ENCODE measurements around the gene MORF4L2.
A peak's percentile ranks its signal among the peaks of the same experiment; 100 is the strongest.

The MORF4L2 gene

GRCh38 chrX:103686199-103687072 is at the start of gene MORF4L2:
MORF4L2 (minus strand) TSS chrX:103686699; CDS start chrX:103677027, 9,672 bp downstream.
- peak; percentile 79 to 84 for DNase-seq

- DNase-seq: no peak
Measured at GRCh38 chrX:103734125-103734760, 47.7 kb upstream of the MORF4L2 start.

- no peak for DNase-seq
Measured at GRCh38 chrX:103733017-103733416, 46.5 kb upstream of the MORF4L2 start.

GRCh38 chrX:103730796-103731493 is 44.4 kb upstream of the MORF4L2 start:
- no peak for DNase-seq

- no peak for DNase-seq
Measured at GRCh38 chrX:103730147-103730795, 43.8 kb upstream of the MORF4L2 start.

- no peak for DNase-seq
Measured at GRCh38 chrX:103729015-103729414, 42.5 kb upstream of the MORF4L2 start.

GRCh38 chrX:103727115-103727514 is 40.6 kb upstream of the MORF4L2 start:
- DNase-seq: no peak

- no peak for DNase-seq
Measured at GRCh38 chrX:103726477-103726876, 40.0 kb upstream of the MORF4L2 start.

GRCh38 chrX:103722505-103722904 is 36.0 kb upstream of the MORF4L2 start:
- no peak for DNase-seq

- DNase-seq: no peak
Measured at GRCh38 chrX:103718120-103718519, 31.6 kb upstream of the MORF4L2 start.

- DNase-seq: no peak
Measured at GRCh38 chrX:103716962-103717361, 30.5 kb upstream of the MORF4L2 start.

GRCh38 chrX:103710609-103711008 is 24.1 kb upstream of the MORF4L2 start, which contains the start of gene TMEM31:
TMEM31 (plus strand) TSS chrX:103710909; CDS start chrX:103712259, 1,350 bp downstream.
- no peak for DNase-seq

- no peak for DNase-seq
Measured at GRCh38 chrX:103704863-103705262, 18.4 kb upstream of the MORF4L2 start.

- DNase-seq: no peak
Measured at GRCh38 chrX:103699243-103699642, 12.7 kb upstream of the MORF4L2 start.

- DNase-seq: no peak
Measured at GRCh38 chrX:103697687-103698086, 11.2 kb upstream of the MORF4L2 start.

- DNase-seq: no peak
Measured at GRCh38 chrX:103691059-103691458, 4.6 kb upstream of the MORF4L2 start.

GRCh38 chrX:103688946-103689345 is 2.4 kb upstream of the MORF4L2 start:
- no peak for DNase-seq

- peak; percentile 26 to 34 for DNase-seq
Measured at GRCh38 chrX:103687696-103688201, 1.2 kb upstream of the MORF4L2 start.

GRCh38 chrX:103687073-103687695 is 685 bp upstream of the MORF4L2 start:
- DNase-seq: peak; percentile 85 to 86

GRCh38 chrX:103685396-103685795 is 1.1 kb downstream of the MORF4L2 start:
- no peak for DNase-seq

GRCh38 chrX:103681443-103681842 is 5.1 kb downstream of the MORF4L2 start:
- no peak for DNase-seq

Measured in activated CD4-positive, alpha-beta T cell treated with anti-CD3 and anti-CD28 coated beads, Interleukin-2, amount 50 U/mL, for 4 hours (primary cell).